Measurements from ENCODE around the gene BSCL2.
"Not testable (repeated sequence)": the region's sequence is repeated elsewhere in the genome, so short reads cannot be mapped to it uniquely, and the experiment has no call there.

- TF ChIP-seq CTCF, EZH2phosphoT487 (IDR thresholded peaks at IDR 0.05; ENCODE audit: low read length): not testable (repeated sequence)
These were observed 56.9 kb downstream of the BSCL2 start for GRCh38 chr11:62650283-62650682.

Measured in MM.1S (cell line).